Measurements from ENCODE around the gene PSMA5.
"Not testable (repeated sequence)": the region's sequence is repeated elsewhere in the genome, so short reads cannot be mapped to it uniquely, and the experiment has no call there.

Gene PSMA5

DNA sequence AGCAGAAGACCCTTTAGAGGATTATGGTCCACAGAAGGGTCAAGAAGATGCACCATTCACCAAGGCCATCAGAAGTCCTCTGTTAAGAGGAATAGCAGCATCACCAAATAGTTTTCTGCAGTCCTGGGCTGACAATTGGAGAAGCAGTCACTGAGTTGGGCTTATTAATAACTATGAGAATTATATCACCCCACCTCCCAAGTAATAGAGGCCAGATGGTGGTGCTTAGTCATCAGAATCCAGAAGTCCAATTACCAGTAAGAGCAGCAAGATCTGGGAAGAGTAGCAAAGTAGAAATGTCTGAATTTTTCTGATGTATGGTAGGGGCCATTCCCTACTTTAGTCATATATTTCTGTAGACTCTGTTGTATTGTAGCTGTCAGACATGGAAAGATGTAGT is 6.1 kb upstream of the PSMA5 start:
- DNase-seq (ENCODE audit: low read depth in 2 of 2): no peak

DNA sequence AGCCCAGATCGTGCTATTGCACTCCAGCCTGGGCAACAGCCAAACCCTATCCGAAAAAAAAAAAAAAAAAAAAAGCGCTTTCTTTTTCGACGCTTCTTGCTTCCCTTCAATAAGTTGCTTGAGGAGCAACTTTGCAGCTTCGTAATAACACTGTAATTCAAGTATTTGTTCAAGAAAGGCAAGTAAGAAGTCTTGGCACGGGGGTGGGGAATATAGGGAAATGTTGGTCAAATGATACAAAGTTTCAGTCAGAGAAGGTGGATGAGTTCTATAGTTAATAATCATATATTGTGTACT is 871 bp upstream of the PSMA5 start:
- DNase-seq (ENCODE audit: low read depth in 2 of 2): no peak

DNA sequence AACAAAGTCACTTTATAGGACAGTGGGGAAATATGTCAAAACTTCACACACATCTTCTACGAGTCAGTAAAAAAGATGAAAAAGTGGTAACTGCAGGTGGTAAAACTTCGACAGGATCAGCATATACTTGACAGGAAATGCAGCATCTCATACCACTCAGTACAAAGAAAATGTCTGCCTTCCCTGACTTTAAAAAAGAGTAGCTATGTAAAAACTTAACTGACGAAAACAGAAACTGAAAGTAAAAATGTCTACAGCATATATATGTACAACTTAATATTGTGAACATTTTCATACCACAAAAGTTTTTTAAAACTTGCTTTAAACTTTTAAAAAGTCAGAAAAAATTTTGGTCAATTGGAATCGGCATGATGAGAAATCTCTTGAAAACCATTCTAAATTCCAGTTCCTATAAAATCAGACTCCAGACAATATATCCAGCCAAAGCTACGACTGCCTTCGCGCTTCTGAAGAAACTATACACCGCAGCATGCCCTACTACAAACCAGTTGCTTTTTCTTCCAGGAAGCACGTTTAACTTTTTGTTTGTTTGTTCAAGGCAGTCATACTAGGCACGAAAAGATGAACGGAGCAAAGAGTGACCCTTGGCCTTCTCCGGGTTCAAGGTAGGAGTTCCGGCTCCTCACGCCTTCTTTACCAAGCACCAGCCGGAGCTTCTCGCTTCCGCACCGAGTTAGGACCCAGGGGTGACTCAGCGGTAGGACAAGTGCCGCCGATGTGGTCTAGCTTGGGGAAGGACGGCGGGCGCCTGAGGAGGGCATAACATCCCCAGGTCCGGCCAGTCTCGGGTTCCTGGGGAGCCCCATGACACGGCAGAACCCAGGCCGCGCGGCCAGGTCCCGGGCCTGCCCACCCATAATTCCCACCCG is 612 bp downstream of the PSMA5 start:
- peak in 1 of 2 donors; percentile 40 for DNase-seq (ENCODE audit: low read depth in 2 of 2)

DNA sequence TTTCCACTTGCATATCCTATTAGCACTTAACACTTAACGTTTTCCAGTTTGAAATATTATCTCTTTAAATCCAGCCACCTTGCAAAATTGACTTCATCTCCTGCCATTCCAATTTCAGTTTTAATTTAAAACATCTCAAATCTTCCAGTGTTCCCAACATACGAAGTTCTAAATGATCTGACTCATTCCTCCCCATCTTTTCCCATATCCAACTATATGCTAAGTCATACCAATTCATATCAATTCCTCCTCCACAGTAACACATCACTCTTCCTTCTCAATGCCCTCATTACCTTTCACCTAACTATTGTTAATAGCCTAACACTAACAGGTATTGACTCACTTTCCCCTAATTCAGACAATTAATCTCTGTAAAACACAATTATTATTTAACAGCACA is 2.8 kb downstream of the PSMA5 start:
- no peak for DNase-seq (ENCODE audit: low read depth in 2 of 2)

DNA sequence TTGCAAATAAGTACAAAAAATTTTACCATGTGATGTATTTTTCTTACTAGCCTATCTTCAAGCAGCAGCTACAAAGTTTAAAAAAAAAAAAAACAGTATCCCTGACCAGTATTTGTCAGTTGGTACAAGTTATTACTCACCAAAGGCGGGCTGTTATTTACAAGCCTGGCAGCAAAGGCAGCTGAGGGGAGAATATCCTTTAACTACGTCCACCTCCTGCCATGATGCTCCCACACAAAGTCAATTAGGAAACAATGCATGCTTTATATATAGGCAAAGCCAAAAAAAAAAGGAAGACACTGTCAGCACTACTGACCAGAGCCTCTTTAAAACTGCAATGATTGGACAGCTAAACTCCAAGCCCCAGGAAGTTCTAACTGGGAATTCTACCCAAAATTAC is 13.7 kb downstream of the PSMA5 start:
- DNase-seq (ENCODE audit: low read depth in 2 of 2): no peak

DNA sequence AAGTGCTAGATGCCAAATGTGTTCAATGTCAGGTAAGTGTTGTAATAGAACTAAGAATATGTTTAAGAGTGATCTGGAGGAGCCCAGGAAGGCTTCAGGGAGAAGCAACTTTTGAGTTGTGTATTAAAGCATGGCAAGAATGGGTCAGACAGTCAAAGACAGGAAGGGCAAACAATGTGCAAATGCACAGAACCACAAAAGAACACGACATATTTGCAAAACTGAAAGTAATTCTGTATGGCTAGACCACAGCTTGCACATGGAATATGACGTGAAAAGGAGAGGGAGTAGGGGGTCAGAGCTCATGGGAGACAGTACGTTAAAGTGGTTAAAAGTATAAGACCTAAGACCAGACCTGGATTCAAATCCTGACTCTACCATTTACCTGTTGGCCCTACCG is 21.4 kb downstream of the PSMA5 start:
- no peak for DNase-seq (ENCODE audit: low read depth in 2 of 2)

DNA sequence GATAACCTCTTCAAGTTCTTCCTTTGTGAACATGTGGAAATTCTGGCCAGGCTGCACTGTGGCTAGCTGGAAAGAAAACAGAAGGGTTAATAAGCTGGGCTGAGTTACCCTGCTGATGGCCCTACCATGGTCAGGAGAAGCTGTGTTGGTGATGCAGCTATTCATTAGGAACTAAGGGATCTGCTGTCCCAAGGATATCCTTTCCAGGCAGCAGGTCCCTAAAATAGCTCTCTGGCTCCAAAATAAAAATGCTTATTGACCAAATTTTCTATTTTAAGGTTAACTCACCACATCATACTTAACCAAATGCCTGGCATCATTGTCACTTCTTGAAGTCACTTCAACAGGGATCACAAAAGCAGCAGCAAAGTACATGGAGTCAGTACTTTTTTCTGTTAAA is 24.2 kb downstream of the PSMA5 start:
- DNase-seq (ENCODE audit: low read depth in 2 of 2): no peak

DNA sequence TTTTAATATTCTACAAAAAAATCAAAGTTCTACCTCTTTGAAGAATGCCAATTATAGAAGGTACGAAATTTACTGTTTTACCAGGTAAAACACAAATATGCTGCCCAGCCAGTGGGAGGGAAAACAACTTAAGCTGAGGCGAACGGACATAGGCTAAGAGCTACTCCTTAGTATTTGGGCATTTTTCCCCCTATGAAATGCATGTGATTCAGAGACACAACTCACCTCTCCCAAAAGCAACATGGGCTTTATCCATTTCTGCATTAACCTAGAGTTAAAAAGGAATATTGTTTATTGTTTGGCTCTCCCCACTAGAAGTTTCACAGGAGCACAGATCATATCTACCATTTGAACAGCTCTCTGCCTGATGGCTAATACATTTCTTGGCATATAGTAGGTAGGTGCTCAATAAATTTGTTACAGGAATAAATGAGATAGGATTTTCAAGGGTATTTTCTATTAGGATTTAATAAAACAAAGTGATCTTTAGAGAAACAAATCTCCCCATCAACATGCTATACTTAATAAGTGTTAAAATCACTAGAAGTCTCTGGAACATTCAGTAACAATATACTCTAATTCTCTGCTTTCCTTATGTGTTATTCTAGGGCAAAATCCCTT is 26.1 kb downstream of the PSMA5 start:
- DNase-seq (ENCODE audit: low read depth in 2 of 2): no peak

DNA sequence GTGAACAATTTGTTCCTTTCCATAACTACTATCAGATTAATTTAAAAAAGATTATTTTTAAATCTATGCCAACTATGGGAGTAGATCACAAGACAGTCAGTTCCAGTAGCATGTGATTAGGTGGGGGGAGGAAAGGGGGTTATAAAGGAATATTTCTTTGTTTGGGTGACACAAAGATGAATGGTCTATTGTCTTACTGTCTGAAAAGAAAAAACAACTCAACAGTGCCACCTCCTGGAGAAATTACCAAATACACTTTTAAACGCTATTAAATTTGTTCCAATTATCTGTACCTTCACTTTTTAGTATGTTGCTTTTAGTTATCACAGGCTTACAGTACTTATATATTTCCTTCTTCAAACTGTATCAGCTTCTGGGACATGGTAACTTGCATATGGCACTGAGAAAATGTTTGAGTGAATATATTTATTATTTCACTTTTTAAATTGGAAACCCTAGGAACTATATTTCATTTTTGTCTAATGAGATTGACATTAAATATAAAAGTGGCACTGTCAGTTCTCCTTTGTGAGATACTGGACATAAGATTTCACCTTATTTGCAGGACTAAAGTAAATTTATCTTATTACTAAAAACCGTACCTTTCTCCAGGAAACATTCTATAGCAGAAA is 26.8 kb downstream of the PSMA5 start:
- DNase-seq (ENCODE audit: low read depth in 2 of 2): peak in 1 of 2 donors; percentile 46

DNA sequence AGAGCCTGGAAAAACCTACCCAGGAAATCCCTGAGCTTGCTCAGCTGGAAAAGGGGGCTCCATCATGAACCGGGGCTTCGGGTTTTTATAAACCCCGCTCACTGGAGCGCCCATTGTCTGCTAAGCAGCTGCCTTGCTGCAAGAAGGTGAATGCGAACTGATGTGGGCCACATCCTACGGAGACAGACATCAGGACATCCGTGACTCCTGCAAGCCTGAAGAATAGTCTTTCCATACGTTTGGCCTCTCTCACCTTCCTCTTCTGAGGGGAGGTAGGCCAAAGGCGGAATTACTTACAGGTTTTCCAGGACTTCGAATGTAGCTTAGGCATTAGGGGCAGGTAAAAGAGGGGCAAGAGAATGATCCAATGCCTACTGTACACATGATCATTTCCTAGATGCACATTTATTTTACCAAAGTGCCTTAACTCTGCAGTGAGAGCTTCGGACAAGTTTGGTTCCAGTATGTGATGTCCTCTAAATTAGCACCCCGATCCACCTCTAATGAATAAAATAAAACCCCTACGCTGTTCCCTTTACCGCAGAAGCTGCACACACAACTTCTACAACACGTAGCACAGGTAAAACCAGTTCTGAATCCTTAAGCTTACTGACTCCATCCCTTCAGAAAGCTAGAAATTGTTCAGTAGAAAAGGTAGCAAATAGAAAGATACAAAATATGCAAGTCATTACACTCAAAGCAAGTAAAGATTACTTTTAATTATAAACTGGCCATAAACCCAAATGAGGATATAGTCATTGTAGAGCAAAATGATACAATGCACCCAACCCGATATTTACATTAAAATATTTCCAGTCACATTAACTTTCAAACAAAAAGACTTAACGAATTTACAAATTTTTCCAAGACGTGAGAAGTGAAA is 27.7 kb downstream of the PSMA5 start:
- no peak for DNase-seq (ENCODE audit: low read depth in 2 of 2)

DNA sequence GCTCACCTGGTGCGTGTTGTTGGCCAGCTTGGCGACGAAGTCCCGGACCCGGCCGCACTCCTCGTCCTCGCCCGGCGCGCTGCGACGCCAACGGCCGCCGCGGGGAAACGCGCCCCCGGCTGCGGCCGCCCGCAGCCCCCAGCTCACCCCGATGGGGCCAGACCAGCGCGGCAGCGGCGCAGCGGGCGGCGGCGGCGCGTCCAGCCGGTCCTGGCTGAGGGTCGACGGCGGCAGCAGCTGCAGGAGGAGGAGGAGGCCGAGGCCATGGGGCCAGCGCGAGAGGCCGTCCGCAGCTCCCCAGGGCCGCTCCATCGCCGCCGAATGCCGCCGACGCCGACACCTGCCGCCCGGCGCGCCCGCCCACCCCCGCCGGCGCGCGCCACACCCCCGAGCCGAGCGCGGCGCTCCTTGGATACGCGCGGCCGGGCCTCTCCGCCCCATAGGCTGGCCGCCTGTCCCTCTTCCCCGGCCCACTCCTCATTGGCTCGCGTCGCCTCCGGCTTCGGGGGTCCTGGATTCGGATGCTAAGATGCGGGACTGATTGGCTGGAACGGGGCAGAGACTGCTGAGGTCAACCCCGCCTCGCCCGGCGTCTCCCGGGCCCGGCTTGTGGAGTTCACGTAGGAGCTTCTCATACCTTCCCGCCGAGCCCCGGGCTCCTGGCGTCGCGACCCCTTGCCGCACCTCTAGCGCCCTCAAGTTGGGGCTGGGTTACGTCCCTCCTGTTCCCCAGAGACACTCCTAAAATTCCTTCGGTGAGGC is 28.5 kb downstream of the PSMA5 start, which contains the start of gene SORT1:
TSS of gene SORT1 (minus strand) at position 338 of the 762 bp plus-strand sequence. CDS start at position 312, 26 bp downstream.
- peak; percentile 18 to 47 for DNase-seq (ENCODE audit: low read depth in 2 of 2)

DNA sequence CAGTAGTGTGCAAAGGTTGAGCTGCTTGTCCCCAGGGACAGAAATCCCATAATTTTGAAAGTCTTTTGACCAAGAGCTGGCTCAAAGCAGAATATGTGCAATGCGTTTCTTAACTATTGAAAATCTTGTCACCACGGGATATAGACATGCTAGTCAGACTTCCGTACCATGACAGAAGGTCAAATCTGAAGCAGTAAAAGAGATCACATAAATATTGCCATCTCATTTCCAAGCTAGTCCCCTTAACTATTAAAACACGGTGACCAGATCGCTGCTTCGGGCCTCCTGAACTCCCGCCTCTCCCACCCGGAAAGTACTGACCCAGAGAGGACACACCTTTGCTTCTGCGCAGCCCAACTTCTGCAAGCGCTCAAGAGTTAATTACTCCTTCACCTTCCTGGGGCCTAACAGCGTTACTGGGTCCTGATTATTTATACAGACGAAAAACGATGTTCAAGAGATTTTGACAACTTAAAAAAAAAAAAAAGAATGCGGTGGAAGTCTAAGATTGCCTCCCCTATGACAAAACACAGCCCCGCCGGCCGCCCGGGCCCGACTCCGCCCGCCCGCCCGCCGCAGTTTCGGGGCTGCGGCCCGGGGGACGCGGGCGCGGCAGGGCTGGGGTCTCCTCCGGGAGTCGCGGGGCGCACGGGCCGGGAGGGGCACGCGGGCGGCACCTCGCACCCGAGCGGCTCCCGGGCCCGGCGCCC is 29.2 kb downstream of the PSMA5 start:
- DNase-seq (ENCODE audit: low read depth in 2 of 2): no peak

DNA sequence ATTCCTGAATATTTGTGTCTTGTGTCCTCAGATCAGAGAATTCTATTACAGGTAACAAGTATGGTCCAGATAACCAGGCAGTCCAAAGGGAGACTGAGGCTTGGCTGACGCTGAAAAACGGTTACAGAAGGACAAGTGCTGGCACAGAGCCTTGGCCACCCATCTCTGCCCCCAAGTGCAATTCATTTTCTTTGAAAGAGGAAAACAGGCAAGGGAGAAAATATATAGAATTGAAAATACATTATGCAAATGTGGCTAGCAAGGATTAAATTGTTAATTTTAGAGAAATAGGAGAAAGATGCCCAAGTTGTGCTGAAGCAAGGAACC is 29.8 kb downstream of the PSMA5 start:
- no peak for DNase-seq (ENCODE audit: low read depth in 2 of 2)

DNA sequence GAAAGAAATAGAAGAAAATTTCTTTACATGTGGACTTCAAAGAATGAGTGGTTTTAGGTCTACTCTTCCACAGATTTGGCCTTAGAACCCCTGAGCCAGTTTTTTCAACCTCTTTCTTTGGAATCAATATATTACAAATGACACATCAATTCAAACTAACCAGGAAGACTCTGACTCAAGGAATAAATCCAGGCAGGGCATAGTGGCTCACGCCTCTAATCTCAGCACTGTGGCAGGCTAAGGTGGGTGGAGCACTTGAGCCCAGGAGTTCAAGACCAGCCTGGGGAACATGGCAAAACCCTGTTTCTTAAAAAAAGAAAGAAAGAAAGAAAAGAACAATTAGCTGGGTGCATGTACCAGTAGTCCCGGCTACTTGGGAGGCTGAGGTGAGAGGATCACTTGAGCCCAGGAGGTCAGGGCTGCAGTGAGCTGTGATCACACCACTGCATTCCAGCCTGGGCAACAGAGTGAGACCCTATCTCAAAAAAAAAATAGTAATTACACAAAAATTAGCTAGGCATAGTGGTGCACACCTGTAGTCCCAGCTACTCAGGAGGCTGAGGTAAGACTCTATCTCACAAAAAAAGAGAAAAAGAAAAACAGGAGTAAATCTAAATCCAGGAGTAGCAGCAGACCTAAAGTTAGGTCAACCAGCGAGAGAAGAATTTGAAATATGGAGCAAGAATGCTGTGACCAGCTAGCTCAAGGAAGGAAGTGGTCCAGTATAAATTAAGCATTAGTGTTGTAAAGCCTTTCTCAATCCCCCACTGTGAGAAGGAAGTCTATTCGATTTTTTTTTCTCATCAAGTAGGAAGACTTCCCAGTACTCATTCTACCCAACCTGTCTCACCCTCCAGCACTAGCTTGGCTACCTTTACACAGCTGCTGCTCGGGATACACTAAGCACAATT is 30.4 kb downstream of the PSMA5 start:
- DNase-seq (ENCODE audit: low read depth in 2 of 2): no peak

DNA sequence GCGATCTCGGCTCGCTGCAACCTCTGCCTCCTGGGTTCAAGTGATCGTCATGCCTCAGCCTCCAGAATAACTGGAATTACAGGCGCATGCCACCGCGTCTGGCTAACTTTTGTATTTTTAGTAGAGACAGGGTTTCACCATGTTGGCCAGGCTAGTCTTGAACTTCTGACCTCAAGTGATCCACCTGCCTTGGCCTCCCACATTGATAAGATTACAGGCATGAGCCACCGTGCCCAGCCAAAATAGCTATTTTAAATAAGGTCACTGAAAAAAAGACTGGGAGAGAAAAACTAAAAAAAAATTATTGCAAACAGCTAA is 31.0 kb downstream of the PSMA5 start:
- DNase-seq (ENCODE audit: low read depth in 2 of 2): not testable (repeated sequence)

DNA sequence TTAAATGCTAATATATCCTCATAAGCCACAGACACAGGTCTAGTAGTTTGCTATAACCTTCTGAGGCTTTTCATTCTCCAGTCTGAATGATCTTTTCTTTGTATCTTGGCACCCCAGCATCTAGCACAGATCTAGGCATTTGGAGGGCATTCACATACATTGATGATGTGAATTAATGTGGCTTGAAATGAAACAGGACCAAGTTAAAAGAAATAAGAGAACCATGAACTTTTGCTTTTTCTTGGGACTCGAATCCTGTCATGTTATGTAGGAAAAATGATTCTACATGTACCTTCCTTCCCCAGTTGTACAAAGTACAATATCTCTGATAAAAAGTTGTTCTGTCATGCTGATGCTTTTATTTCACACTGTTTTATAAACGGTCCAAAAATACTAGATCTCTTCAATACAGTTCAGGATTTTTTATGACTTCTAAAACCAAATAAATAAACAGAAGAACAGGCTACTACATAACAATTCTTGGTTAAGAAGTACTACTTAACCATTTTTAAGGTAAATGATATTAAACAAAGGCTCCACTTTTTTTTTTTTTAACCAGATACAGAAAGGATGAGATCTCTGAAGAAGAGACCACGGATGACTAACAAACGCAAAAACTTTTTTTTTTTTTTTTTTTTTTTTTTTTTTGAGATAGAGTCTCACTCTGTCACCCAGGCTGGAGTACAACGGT is 31.5 kb downstream of the PSMA5 start:
- no peak for DNase-seq (ENCODE audit: low read depth in 2 of 2)

DNA sequence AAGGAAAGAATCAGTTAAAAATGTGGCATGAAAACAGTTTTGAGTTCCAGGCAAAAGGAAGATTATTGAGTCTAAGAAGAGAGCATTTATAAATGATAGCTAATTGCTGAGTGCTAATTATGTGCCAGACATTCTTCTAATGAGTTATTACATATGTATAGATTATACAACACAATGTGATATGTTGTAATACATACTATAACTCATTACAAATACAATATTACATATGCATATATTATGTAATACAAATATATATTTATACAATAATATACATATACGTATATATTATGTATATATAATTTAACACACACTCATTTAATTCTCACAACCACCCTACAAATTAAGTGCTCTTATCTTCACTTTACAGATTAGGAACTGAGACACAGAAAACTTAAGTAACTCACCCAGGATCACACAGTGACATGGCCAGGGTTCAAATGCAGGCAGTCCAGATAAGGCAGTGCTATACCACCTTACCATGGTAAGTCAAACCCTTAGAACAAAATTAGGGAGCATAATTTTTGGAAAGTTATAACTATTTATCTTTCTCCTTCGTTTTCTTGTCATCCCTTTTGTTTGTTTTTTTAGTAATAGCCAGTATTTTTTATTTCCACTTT is 32.5 kb downstream of the PSMA5 start:
- DNase-seq (ENCODE audit: low read depth in 2 of 2): no peak

DNA sequence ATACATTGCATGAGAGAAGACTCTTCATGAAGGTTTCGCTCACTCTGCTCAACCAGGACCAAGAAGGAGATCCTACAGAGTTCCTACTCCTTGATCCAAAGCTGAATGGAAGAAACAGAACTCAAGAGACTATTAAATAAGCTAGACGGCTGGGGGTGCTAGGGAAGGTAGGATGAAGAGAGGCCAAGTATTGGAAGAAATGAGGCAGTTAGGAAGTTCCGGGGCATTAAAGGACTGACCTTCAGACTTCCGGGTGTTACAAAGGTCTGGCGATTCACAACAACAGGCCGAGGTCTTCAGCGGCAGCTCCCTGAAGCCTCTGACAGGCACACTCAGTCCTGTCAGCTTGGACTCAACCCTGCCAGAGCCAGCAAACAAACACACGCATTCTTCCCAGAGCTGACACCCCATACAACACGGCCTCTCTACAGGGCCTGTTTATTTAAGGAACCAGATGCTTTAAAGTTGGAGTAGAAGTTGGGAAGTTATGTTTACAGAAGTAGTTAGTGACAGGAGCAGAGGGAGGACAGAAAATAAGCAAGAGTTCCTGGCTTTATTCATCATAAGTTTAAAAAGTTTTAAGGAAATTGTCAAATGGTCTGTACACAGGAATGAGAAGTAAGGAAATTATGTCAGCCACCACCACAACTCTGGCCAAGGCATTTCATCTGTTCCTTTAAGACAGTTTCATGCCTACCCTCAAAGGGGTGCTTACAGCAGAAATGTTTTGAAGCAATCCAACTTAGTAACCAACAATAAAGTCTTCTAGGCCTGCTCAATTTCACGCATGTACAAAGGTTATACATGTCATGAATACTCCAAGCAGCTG is 33.2 kb downstream of the PSMA5 start:
- DNase-seq (ENCODE audit: low read depth in 2 of 2): no peak
